Neural progenitor cell (in vitro differentiated cells): ENCODE results near the gene RPLP1.

Experiments used
- CTCF ChIP-seq: fragments of 200-600 bp; sonication (generic); IDR thresholded peaks from 2 replicates; pipeline ENCODE4 v1.5.1; 2017; ENCODE audit warnings: antibody characterized with exemption, mild to moderate bottlenecking
- EZH2 ChIP-seq: fragments of 200-600 bp; sonication (generic); IDR thresholded peaks from 2 replicates; pipeline ENCODE4 v1.6.1; 2017; ENCODE audit warnings: antibody characterized with exemption, mild to moderate bottlenecking, moderate library complexity

- TF ChIP-seq CTCF (peak; percentile 58), EZH2 (no peak)
Measured at GRCh38 chr15:69410248-69410874, 42.3 kb upstream of the RPLP1 start.
